HG03354 (cell line): ENCODE data around the gene DHRSX.
"Not testable (repeated sequence)": the region's sequence is repeated elsewhere in the genome, so short reads cannot be mapped to it uniquely, and the experiment has no call there.

ENCODE experiments used
- ATAC-seq: cut with Tn5 transposase; IDR thresholded peaks from one replicate; pipeline ENCODE4 v1.9.1; 2021; ENCODE audit warnings: mild to moderate bottlenecking; ENCODE audit not compliant: unreplicated experiment, poor library complexity, severe bottlenecking

Gene DHRSX

DNA sequence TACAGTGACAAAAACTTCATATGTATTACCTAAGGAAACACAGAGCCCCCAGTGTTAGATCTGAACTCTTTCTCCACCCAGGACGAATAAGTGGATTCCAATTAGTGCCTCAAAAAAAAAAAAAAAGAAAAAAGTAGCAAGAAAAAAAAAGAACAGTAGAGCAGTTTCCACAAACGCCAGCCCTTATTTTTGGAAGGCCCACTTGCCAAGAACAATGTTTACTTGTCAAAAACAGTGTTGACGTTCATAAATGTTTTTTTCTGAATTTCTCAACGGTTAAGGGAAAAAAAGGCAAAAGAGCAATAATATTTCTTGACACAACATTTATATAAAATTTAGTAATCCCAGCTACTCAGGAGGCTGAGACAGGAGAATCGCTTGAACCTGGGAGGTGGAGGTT, 38.7 kb downstream of the DHRSX start:
- no peak for ATAC-seq

DNA sequence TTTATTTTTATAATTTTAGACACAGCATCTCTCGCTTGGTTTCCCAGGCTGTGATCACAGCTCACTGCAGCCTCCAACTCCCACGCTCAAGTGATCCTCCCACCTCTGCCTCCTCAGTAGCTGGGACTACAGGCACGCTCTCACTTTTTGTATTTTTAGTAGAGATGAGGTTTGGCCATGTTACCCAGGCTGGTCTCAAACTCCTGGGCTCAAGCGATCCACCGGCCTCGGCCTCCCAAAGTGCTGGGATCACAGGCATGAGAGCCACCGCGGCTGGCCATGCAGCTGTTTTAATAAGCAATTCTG, 39.1 kb downstream of the DHRSX start:
- no peak for ATAC-seq

DNA sequence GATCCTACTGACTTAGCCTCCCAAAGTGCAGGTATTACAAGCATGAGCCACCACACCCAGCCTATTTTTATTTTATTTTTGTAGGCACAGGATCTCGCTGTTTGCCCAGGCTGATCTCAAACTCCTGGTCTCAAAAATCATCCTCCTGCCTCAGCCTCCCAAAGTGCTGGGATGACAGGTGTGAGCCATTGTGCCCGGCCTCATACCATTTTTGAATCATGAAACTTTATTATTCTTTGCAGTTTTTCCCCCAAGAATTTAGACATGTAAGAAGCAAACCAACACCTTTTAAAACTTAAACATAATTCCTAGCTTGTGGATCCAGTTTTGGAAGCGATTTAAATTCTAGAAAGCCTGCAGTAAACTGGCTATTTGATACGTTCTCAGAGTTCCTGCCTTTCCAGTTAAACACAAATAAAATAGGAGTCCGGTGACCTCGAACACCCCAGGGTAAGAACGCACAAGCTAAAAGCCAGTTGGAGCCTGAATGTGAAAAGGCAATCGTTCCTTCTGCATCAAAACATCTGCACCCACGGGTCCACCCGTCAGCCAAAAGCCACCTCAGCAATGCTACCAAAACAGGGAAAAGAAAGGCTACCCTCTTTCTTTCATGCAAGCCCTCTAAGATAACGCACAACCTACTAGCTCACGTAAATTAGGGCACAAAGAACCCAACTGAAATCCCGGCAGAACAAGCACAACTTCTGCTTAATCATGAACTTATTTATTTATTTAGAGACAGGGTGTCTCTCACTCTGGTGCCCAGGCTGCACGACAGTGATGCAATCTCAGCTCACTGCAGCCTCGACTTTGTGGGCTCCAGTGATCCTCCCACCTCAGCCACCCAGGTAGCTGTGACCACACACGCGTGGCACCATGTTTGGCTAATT, 39.7 kb downstream of the DHRSX start:
- ATAC-seq: not testable (repeated sequence)

DNA sequence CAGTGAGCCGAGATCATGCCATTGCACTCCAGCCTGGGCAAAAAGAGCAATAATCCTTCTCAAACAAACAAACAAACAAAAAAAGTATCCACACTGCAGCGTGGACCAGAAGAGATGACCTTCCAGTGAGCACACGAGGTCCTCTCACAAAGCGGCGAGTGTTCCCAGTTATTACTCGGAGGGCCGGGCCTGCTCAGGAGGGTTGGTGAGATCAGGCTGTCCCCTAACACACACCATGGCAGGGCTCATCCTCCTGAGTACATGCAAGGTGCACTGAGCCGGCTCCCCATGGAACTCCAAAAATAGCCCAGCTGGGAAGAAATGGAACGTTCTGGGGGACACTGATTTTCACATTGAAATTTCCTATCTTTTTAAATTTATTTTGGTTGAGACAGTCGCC, 40.7 kb downstream of the DHRSX start:
- not testable (repeated sequence) for ATAC-seq

DNA sequence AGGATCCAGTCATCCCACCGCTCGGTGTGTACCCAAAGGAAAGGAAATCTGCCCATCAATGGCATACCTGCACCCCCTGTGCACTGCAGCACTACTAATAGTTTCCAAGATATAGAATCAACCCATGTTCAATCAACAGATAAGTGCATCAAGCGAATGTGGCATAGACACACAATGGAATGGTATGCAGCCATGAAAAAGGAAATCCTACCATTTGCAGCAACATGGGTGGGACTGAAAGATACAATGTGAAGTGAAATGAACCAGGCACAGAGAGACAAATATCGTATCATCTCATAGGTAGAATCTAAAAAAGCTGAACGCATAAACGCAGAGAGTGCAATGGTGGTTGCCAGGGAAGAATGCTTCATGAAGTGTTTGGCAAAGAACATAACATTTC, 42.5 kb downstream of the DHRSX start:
- no peak for ATAC-seq

DNA sequence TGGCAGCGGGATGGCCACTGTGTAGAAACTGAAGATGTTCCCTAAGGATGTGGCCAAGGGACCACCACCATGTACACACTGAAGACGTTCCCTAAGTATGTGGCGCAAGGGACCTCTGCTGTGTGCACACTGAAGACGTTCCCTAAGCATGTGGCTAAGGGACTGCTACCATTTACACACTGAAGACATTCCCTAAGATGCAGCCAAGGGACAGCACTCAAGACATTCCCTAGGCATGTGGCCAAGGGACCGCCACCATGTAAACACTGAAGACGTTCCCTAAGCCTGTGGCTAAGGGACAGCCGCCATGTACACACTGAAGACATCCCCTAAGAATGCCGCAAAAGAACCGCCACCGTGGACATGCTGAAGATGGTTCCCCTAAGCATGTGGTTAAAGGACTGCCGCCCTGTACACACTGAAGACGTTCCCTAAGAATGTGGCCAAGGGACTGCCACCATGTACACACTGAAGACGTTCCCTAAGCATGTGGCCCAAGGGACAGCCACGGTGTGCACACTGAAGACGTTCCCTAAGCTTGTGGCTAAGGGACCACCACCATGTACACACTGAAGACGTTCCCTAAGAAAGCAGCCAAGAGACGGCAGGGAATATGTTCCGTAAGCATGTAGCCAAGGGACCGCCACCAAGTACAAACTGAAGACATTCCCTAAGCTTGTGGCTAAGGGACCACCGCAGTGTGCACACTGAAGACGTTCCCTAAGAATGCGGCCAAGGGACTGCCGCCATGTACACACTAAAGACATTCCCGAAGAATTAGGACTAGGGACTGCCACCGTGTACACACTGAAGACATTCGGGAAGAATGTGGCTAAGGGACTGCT, 43.3 kb downstream of the DHRSX start:
- ATAC-seq: no peak

DNA sequence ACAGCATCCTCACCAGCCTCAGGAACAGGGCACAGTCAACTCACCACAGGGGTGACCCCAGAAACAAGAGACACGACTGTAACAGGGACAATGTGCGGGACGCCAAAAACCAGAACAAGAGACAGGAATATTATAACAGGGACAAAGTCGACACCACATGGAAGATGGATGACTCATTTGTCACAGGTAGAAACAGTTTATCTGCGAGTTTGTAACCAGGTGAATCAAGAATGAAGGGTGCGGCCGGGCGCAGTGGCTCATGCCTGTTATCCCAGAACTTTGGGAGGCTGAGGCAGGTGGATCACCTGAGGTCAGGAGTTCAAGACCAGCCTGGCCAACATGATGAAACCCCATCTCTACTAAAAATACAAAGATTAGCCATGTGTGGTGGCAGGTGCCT, 44.7 kb downstream of the DHRSX start:
- not testable (repeated sequence) for ATAC-seq

DNA sequence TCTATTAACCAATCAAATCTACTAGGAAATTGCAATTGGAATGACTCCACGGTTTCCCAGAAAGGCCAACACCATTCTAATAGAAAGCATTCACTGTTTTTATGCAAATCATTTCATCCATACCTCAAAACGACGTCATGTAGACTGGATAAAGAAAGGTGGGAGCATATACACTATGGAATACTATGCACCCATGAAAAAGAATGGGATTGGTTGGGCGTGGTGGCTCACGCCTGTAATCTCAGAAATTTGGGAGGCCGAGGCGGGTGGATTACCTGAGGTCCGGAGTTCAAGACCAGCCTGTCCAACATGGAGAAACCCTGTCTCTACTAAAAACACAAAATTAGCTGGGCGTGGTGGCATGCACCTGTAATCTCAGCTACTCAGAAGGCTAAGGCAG, 46.2 kb downstream of the DHRSX start:
- not testable (repeated sequence) for ATAC-seq

DNA sequence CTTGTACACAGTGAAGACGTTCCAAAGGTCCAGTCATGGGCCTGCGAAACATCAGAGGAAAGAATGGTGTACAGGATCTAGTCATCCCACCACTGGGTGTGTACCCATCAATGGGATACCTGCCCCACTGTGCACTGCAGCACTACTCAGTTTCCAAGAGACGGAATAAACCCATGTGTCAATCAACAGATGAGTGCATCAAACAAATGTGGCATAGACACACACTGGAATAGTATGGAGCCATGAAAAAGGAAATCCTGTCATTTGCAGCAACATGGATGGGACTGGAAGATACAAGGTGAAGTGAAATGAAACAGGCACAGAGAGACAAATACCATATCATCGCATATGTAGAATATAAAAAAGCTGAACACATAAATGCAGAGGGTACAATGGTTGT, 48.0 kb downstream of the DHRSX start:
- no peak for ATAC-seq

DNA sequence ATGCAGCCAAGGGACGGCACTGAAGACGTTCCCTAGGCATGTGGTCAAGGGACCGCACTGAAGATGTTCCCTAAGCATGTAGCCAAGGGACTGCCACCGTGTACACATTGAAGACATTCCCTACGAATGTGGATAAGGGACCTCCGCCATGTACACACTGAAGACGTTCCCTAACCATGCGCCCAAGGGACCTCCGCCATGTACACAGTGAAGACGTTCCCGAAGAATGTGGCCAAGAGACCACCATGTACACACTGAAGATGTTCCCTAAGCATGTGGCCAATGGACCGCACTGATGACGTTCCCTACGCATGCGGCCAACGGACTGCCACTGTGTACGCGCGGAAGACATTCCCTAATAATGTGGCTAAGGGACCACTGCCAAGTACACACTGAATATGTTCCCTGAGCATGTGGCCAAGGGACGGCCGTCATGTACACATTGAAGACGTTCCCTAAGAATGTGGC, 48.4 kb downstream of the DHRSX start:
- ATAC-seq: no peak

DNA sequence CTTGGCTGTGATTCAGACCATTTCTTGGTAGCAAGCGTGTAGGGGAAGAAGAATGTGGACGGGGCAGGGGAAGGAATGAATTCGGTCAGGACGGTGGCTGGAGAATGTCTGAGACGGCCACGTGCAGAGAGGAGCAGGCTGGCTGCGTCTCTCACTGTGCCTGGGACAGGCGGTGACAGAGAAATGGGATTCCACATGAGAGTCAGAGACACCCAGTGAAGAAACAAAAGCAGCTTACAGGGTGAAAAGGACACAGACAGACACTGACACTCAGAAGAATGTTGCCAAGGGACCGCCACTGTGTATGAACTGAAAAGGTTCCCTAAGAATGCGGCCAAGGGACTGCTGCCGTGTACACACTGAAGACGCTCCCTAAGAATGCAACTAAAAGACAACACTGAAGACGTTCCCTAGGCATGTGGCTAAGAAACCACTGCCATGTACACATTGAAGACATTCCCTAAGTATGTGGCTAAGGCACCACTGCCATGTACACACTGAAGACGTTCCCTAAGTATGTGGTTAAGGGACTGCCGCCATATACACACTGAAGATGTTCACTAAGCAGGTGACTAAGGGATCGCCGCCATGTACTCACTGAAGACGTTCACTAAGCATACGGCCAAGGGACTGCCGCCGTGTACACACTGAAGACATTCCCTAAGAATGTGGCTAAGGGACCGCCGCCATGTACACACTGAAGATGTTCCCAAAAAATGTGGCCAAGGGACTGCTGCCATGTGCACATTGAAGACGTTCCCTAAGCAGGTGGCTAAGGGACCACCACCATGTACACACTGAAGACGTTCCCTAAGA, 49.1 kb downstream of the DHRSX start:
- ATAC-seq: no peak

DNA sequence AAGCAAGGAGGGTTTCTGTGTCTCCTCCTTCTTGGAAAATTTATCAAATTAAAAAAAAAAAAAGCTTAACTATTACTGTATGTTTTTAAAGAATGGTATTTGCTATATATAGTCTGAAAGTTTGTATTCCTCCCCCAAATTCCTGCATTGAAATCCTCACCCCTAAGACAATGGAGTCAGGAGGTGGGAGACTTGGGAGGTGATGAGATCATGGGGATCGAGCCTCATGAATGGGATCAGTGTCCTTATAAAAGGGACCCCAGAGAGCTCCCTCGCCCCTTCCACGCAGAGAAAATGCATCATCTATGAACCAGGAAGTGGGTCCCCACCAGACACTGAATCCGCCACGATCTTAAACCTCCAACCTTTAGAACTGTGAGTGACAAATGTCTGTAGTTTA, 50.1 kb downstream of the DHRSX start:
- ATAC-seq: no peak

DNA sequence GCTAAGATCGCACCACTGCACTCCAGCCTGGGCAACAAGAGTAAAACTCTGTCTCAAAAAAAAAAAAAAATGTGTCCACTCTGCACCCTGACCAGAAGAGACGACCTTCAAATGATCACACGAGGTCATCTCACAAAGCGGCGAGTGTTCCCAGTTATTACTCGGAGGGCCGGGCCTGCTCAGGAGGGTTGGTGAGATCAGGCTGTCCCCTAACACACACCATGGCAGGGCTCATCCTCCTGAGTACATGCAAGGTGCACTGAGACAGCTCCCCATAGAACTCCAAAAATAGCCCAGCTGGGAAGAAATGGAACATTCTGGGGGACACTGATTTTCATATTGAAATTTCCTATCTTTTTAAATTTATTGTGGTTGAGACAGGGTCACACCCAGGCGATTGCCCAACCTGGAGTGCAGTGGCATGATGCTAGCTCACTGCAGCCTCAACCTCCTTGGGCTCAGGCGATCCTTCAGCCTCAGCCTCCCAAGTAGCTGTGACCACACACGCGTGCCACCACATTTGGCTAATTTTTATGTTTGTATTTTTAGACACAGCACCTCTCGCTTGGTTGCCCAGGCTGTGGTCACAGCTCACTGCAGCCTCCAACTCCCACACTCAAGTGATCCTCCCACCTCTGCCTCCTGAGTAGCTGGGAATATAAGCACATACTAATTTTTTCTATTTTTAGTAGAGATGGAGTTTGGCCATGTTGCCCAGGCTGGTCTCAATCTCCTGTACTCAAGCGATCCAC, 51.5 kb downstream of the DHRSX start:
- no peak for ATAC-seq

DNA sequence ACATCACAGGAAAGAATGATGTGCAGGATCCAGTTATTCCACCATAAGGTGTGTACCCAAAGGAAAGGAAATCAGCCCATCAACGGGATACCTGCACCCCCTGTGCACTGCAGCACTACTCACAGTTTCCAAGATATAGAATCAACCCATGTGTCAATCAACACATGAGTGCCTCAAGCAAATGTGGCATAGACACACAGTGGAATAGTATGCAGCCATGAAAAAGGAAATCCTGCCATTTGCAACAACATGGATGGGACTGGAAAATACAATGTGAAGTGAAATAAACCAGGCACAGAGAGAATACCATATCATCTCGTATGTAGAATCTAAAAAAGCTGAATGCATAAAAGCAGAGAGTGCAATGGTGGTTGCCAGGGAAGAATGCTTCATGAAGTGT, 53.3 kb downstream of the DHRSX start:
- no peak for ATAC-seq

DNA sequence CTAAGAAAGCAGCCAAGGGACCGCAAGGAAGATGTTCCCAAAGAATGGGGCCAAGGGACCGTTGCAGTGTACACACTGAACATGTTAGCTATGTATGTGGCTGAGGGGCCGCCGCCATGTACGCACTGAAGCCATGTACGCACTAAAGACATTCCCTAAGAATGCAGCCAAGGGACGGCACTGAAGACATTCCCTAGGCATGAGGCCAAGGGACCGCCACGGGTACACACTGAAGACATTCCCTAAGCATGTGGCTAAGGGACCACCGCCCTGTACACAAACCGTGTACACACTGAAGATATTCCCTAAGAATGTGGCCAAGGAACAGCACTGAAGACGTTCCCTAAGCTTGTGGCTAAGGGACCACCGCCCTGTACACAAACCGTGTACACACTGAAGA, 54.0 kb downstream of the DHRSX start:
- ATAC-seq: no peak

DNA sequence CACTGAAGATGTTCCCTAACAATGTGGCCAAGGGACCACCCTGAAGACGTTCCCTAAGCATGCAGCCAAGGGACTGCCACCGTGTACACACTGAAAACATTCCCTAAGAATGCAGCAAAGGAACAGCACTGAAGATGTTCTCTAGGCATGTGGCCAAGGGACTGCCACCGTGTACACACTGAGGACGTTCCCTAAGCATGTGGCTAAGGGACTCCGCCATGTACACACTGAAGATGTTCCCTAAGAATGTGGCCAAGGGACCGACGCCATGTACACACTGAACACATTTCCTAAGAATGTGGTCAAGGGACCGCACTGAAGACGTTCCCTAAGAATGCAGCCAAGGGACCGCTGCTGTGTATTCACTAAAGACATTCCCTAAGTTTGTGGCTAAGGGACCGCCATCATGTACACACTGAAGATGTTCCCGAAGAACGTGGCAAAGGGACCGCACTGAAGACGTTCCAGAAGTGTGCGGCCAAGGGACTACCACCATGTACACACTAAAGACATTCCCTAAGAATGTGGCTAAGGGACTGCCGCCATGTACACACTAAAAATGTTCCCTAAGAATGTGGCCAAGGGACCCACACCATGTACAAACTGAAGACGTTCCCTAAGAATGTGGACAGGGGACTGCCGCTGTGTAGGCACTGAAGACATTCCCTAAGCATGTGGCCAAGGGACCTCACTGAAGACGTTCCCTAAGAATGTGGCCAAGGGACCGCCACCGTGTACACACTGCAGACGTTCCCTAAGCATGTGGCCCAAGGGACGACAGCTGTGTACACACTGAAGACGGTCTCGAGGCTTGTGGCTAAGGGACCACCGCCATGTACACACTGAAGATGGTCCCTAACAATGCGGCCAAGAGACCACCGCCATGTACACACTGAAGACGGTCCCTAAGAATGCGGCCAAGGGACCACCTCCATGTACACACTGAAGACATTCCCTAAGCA, 54.8 kb downstream of the DHRSX start:
- no peak for ATAC-seq

DNA sequence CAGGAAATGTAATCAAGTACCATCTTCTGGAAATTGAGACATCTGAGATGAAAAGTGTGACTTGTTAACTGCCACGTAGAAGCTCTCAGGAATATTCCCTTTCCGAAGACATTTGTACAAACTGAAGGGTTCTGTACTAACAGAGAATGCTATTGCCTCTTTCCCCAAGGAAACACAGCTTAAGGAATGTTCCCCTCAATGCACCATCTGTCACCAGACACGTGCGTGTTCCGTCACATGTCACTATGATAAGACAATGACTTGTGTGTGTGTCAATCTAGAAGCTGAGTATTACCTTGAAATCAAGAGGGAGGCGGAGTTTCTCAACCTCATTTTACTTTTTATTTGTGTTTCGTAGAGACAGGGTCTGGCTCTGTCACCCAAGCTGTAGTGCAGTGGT, 58.1 kb downstream of the DHRSX start:
- no peak for ATAC-seq

DNA sequence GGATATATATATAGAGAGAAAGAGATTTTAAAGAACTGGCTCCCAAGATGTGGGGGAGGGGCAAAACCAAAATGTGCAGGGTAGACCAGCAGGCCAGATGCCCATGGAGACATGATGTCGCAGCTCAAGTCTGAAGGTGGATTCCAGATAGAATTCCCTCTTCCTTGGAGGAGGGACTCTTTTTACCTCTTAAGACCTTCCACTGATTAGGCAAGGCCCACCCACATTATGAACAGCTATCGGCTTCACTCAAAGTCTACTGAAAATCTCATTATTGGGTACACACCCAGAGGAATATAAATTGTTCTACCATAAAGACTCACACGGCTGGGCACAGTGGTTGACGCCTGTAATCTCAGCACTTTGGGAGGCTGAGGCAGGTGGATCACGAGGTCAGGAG, 59.3 kb downstream of the DHRSX start:
- no peak for ATAC-seq
